ENCODE data around the gene TMEM240.
A peak's percentile ranks its signal among the peaks of the same experiment; 100 is the strongest.
"Not testable (repeated sequence)": the region's sequence is repeated elsewhere in the genome, so short reads cannot be mapped to it uniquely, and the experiment has no call there.

Gene TMEM240

GRCh38 chr1:1539310-1540089, 924 bp downstream of the TMEM240 start:
- no peak overlapping the region for H3K27ac Mint-ChIP-seq

DNA sequence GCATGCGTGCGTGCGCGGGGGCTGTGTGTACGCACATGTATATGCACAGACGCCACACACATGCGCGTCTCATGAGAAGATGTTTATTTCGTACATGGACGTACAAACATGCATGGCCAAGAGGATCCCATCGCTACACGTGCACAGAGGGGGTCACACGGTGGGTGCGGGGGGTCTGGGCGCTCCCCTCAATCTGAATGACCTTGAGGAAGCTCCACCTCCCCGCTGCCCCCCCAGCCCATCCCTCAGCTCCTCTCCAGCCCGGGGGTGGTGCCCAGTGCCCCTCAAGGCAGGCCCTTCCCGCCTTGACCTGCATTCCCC, 1.5 kb downstream of the TMEM240 start:
- no peaks in the 10 kb centered on the region for H3K9me3 Mint-ChIP-seq
- H3K27me3 Mint-ChIP-seq (ENCODE audit: low read depth) = peaks cover 2% of the 10 kb centered on the region
- no peak for DNase-seq (ENCODE audit: low spot score)
- H3K4me3 Mint-ChIP-seq = no peak overlapping the region
- H3K27ac Mint-ChIP-seq = no peak overlapping the region
- H3K4me1 Mint-ChIP-seq (ENCODE audit: low read depth) = no peaks in the 10 kb centered on the region
- peaks cover 12% of the 10 kb centered on the region for H3K36me3 Mint-ChIP-seq (ENCODE audit: low read depth)

More at GRCh38 chr1:1539310-1540089, 924 bp downstream of the TMEM240 start:
- Mint-ChIP-seq H3K27me3 (ENCODE audit: low read depth) (peaks cover 2% of the 10 kb centered on the region), H3K4me1 (ENCODE audit: low read depth) (no peaks in the 10 kb centered on the region), H3K36me3 (ENCODE audit: low read depth) (peaks cover 12% of the 10 kb centered on the region), H3K9me3 (no peaks in the 10 kb centered on the region), H3K4me3 (peak overlapping the region; percentile 26)
- no peak for DNase-seq (ENCODE audit: low spot score)

DNA sequence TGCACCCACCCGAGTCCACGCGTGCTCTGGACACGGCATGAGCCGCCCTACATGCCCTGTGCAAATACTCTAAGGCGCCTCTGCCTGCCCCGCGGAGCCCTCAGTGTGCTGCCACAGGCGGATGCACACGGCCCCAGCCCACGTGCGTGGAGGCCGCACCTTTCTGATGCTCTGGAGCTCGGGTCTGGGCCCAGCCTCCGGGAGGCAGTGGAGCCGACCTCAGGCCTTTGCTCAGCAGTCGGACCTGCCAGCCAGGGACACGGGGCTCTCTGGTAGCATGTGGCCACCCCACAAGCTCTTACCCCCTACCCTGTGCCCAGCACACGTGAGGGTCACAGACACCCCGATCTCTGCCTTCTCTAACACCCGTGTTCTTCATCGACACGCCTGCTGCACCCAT, 2.1 kb downstream of the TMEM240 start:
- H3K4me3 Mint-ChIP-seq = no peak overlapping the region
- H3K9me3 Mint-ChIP-seq = no peaks in the 10 kb centered on the region
- no peaks in the 10 kb centered on the region for H3K4me1 Mint-ChIP-seq (ENCODE audit: low read depth)
- no peak for DNase-seq (ENCODE audit: low spot score)
- H3K27me3 Mint-ChIP-seq (ENCODE audit: low read depth) = peaks cover 2% of the 10 kb centered on the region
- H3K27ac Mint-ChIP-seq = no peak overlapping the region
- H3K36me3 Mint-ChIP-seq (ENCODE audit: low read depth) = peaks cover 12% of the 10 kb centered on the region

GRCh38 chr1:1537626-1538250, 2.7 kb downstream of the TMEM240 start:
- H3K27ac Mint-ChIP-seq = no peak overlapping the region
- no peaks in the 10 kb centered on the region for H3K4me1 Mint-ChIP-seq (ENCODE audit: low read depth)
- H3K27me3 Mint-ChIP-seq (ENCODE audit: low read depth) = peaks cover 2% of the 10 kb centered on the region
- H3K36me3 Mint-ChIP-seq (ENCODE audit: low read depth) = peaks cover 9% of the 10 kb centered on the region
- DNase-seq (ENCODE audit: low spot score) = no peak
- no peak overlapping the region for H3K4me3 Mint-ChIP-seq
- H3K9me3 Mint-ChIP-seq = no peaks in the 10 kb centered on the region

GRCh38 chr1:1536938-1537546, 3.4 kb downstream of the TMEM240 start:
- no peak for DNase-seq (ENCODE audit: low spot score)
- Mint-ChIP-seq H3K4me3 (no peak overlapping the region), H3K4me1 (ENCODE audit: low read depth) (no peaks in the 10 kb centered on the region), H3K36me3 (ENCODE audit: low read depth) (peaks cover 9% of the 10 kb centered on the region), H3K9me3 (peaks cover under 1% of the 10 kb centered on the region), H3K27me3 (ENCODE audit: low read depth) (peaks cover 2% of the 10 kb centered on the region), H3K27ac (no peak overlapping the region)

DNA sequence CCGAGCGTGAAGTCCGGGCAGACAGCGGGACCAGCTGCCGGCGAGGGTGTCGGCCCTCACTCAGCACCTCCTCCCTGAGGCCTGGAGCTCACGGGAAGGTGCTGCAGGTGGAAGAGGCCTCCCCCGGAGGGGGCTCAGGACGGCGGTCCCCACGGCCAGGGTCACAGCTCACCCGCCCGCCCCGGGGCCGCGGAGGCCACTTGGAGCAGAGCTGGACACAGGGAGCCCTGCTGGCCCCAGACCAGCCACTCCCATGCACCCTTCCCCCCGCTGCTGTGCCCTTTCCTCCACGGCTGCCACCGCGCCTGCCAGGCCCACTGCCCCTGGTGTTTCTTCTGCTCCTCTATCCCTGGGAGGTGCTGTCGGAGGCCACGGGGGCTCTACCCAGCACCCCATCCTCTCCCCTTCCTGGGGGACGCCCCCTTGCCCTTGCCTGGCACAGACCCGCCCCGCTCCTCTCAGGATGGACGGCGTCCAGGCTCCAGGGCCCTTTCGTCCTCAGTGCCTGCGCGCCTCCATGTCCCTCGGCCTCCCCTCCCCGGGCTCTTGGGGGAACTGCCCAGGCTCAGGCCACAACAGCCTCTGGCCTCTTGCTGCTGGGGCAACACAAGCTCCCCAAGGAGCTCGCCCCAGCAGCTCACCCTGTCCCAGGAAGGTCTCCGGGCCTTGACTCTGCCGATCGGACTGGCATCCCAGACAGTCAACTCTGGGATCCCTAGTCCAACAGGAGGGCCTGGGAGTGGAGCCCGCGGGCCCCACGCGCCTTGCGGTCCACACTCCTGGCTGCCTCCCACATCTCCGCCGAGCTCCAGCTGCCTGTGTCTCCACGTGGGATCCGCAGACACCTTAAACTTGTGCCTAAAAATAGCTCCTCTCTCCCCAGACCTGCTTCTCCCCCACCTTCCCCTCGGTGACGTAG, 4.1 kb downstream of the TMEM240 start:
- H3K9me3 Mint-ChIP-seq = peaks cover 4% of the 10 kb centered on the region
- no peaks in the 10 kb centered on the region for H3K4me1 Mint-ChIP-seq (ENCODE audit: low read depth)
- peaks cover 5% of the 10 kb centered on the region for H3K36me3 Mint-ChIP-seq (ENCODE audit: low read depth)
- H3K27me3 Mint-ChIP-seq (ENCODE audit: low read depth) = peaks cover 2% of the 10 kb centered on the region
- no peak overlapping the region for H3K4me3 Mint-ChIP-seq
- H3K27ac Mint-ChIP-seq = no peak overlapping the region
- DNase-seq (ENCODE audit: low spot score) = no peak

- Mint-ChIP-seq H3K27ac (no peak overlapping the region), H3K27me3 (ENCODE audit: low read depth) (peaks cover 2% of the 10 kb centered on the region), H3K9me3 (peaks cover 4% of the 10 kb centered on the region), H3K4me3 (no peak overlapping the region), H3K36me3 (ENCODE audit: low read depth) (peaks cover 11% of the 10 kb centered on the region), H3K4me1 (ENCODE audit: low read depth) (no peaks in the 10 kb centered on the region)
- DNase-seq (ENCODE audit: low spot score) = no peak
Measured at GRCh38 chr1:1535201-1536018, 5.0 kb downstream of the TMEM240 start.

DNA sequence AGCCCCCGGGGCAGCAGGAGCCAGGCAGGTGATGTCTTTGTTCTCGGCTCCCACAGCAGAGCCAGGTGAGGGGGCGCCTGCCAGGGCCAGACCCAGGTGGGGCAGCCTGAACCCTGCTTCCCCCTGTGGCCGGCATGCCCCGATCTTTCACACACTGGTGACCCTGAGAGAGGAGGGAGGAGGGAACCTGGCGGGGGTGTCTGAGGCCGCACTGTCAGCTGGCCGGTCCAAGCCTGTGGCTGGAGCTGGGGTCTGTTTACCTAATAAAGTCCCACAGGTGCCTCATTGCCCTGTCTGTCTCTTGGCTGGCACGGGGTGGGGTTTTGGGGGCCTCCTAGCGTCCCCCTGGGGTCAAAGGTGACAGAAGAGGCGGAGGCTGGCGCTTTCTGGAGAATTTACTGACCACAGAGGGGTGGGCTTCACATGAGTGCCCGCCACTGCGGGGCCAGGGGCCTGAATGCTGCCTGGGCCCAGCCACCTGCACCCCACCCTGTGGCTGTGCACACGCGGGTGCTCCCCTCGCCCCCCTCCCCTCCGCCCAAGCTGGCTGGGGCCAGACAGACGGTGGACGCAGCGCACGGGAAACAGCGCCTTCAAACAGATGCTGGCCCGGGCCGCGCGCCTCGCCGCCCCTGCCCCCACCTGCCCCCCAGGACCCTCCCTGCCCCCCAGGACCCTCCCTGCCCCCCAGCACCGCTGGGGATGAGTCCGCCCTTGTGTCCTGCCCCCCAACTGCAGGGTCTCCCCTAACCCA, 5.8 kb downstream of the TMEM240 start:
- peaks cover 4% of the 10 kb centered on the region for H3K9me3 Mint-ChIP-seq
- no peaks in the 10 kb centered on the region for H3K4me1 Mint-ChIP-seq (ENCODE audit: low read depth)
- H3K36me3 Mint-ChIP-seq (ENCODE audit: low read depth) = peaks cover 18% of the 10 kb centered on the region
- H3K27me3 Mint-ChIP-seq (ENCODE audit: low read depth) = peaks cover 1% of the 10 kb centered on the region
- DNase-seq (ENCODE audit: low spot score) = no peak
- H3K4me3 Mint-ChIP-seq = no peak overlapping the region
- H3K27ac Mint-ChIP-seq = no peak overlapping the region

DNA sequence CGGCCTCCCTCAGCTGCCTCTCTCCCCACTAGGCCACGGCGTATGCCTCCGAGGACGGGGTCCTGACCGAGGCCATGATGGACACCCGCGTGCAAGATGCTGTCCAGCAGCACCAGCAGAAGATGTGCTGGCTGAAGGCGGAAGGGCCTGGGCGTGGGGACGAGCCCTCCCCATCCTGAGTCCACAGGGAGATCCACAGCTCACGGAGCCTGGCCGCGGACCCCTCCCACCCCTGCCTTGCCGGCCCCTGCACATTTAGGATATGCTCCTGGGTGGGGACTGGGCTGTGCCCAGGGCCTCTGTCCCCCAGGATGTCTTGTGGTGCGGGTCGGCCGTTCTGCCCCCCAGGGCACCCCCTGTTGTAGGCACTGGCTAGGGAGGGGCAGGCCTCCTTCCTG, 6.5 kb downstream of the TMEM240 start:
- H3K27me3 Mint-ChIP-seq (ENCODE audit: low read depth); H3K9me3 Mint-ChIP-seq; DNase-seq (ENCODE audit: low spot score); H3K27ac Mint-ChIP-seq; H3K4me1 Mint-ChIP-seq (ENCODE audit: low read depth); H3K4me3 Mint-ChIP-seq: not testable (repeated sequence)
- H3K36me3 Mint-ChIP-seq (ENCODE audit: low read depth) = peaks cover 24% of the 10 kb centered on the region

- not testable (repeated sequence) for H3K27ac Mint-ChIP-seq; DNase-seq (ENCODE audit: low spot score); H3K9me3 Mint-ChIP-seq; H3K27me3 Mint-ChIP-seq (ENCODE audit: low read depth); H3K4me3 Mint-ChIP-seq; H3K4me1 Mint-ChIP-seq (ENCODE audit: low read depth)
- H3K36me3 Mint-ChIP-seq (ENCODE audit: low read depth) = peaks cover 25% of the 10 kb centered on the region
Measured at GRCh38 chr1:1533176-1533893, 7.1 kb downstream of the TMEM240 start.

DNA sequence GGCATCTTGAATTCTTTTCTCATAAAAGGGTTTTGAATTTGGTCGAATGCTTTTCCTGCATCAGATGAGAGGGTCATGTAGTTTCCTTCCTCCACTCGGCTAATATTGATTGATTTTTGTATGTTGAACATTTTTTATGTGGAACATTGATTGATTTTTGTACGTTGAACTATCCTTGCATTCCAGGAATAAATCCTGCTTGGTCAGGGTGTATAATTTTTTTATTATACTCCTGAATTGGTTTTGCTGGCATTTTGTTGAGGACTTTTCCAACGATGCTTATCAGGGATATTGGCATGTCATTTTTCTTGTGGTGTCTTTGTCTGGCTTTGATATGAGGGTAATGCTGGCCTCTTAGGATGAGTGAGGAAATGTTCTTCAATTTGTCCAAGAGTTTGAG, 8.5 kb downstream of the TMEM240 start:
- no peak for DNase-seq (ENCODE audit: low spot score)
- H3K27me3 Mint-ChIP-seq (ENCODE audit: low read depth) = no peaks in the 10 kb centered on the region
- H3K36me3 Mint-ChIP-seq (ENCODE audit: low read depth) = peaks cover 28% of the 10 kb centered on the region
- peaks cover 4% of the 10 kb centered on the region for H3K9me3 Mint-ChIP-seq
- no peak overlapping the region for H3K4me3 Mint-ChIP-seq
- H3K27ac Mint-ChIP-seq = no peak overlapping the region
- H3K4me1 Mint-ChIP-seq (ENCODE audit: low read depth) = no peaks in the 10 kb centered on the region

- H3K9me3 Mint-ChIP-seq = peaks cover 4% of the 10 kb centered on the region
Measured at GRCh38 chr1:1529936-1530335, 10.5 kb downstream of the TMEM240 start.

More at GRCh38 chr1:1529936-1530335, 10.5 kb downstream of the TMEM240 start:
- H3K4me3 Mint-ChIP-seq = no peak overlapping the region
- no peaks in the 10 kb centered on the region for H3K27me3 Mint-ChIP-seq (ENCODE audit: low read depth)
- H3K27ac Mint-ChIP-seq = no peak overlapping the region
- H3K36me3 Mint-ChIP-seq (ENCODE audit: low read depth) = peaks cover 28% of the 10 kb centered on the region
- no peaks in the 10 kb centered on the region for H3K4me1 Mint-ChIP-seq (ENCODE audit: low read depth)
- no peak for DNase-seq (ENCODE audit: low spot score)
